Germinal center (tissue), 1 donor: ENCODE data around the gene SUPT6H.

Source experiments
- DNase-seq: peaks from one replicate; pipeline ENCODE4 v3.0.0; 2012; ENCODE audit warnings: mixed read lengths, low spot score

The SUPT6H gene

GRCh38 chr17:28737770-28738679, 76.0 kb downstream of the SUPT6H start:
- peak; percentile 86 for DNase-seq

- DNase-seq, result peak; percentile 65
These were observed 76.8 kb downstream of the SUPT6H start for GRCh38 chr17:28738680-28739384.

GRCh38 chr17:28740406-28741357, 78.7 kb downstream of the SUPT6H start:
- no peak for DNase-seq

GRCh38 chr17:28741358-28742349, 79.6 kb downstream of the SUPT6H start:
- peak; percentile 59 for DNase-seq

- DNase-seq, result peak; percentile 82
These were observed 81.5 kb downstream of the SUPT6H start, which contains the start of gene TRAF4 for GRCh38 chr17:28743243-28744103. TSS of gene TRAF4 (plus strand) at chr17:28744011. CDS start at chr17:28744113, 102 bp downstream.

GRCh38 chr17:28744104-28744971, 82.3 kb downstream of the SUPT6H start:
- DNase-seq, result peak; percentile 49

- DNase-seq, result no peak
These were observed 83.2 kb downstream of the SUPT6H start for GRCh38 chr17:28744972-28745785.

GRCh38 chr17:28745786-28746411, 83.9 kb downstream of the SUPT6H start:
- DNase-seq, result no peak

GRCh38 chr17:28746611-28747050, 84.6 kb downstream of the SUPT6H start:
- no peak for DNase-seq

GRCh38 chr17:28747051-28747691, 85.2 kb downstream of the SUPT6H start:
- DNase-seq, result no peak

GRCh38 chr17:28747801-28748750, 86.1 kb downstream of the SUPT6H start:
- DNase-seq, result no peak

- DNase-seq, result no peak
These were observed 87.0 kb downstream of the SUPT6H start for GRCh38 chr17:28748852-28749515.

- DNase-seq, result no peak
These were observed 87.6 kb downstream of the SUPT6H start for GRCh38 chr17:28749516-28750177.
